Glomerular visceral epithelial cell (primary cell): Measurements from ENCODE around the gene PAPSS2.
"Not testable (repeated sequence)": the region's sequence is repeated elsewhere in the genome, so short reads cannot be mapped to it uniquely, and the experiment has no call there.

ENCODE experiments used
- DNase-seq: peaks from one replicate; pipeline ENCODE4 v3.0.0-alpha.2; 2016; ENCODE audit errors: extremely low spot score

The PAPSS2 gene

GRCh38 chr10:87705339-87705738 lies 45.7 kb downstream of the PAPSS2 start:
- DNase-seq: no peak

- no peak for DNase-seq
Measured at GRCh38 chr10:87706731-87707130, 47.1 kb downstream of the PAPSS2 start.

GRCh38 chr10:87707254-87707653 lies 47.6 kb downstream of the PAPSS2 start:
- no peak for DNase-seq

GRCh38 chr10:87712913-87713616 lies 53.4 kb downstream of the PAPSS2 start:
- no peak for DNase-seq

GRCh38 chr10:87713707-87714106 lies 54.0 kb downstream of the PAPSS2 start:
- DNase-seq: no peak

- no peak for DNase-seq
Measured at GRCh38 chr10:87715552-87716347, 56.1 kb downstream of the PAPSS2 start.

- no peak for DNase-seq
Measured at GRCh38 chr10:87716348-87716670, 56.6 kb downstream of the PAPSS2 start.

GRCh38 chr10:87720665-87721064 lies 61.0 kb downstream of the PAPSS2 start:
- no peak for DNase-seq

- no peak for DNase-seq
Measured at GRCh38 chr10:87721781-87722180, 62.1 kb downstream of the PAPSS2 start.

GRCh38 chr10:87722716-87723115 lies 63.0 kb downstream of the PAPSS2 start:
- no peak for DNase-seq

- DNase-seq: no peak
Measured at GRCh38 chr10:87723500-87723899, 63.8 kb downstream of the PAPSS2 start.

GRCh38 chr10:87724789-87725188 lies 65.1 kb downstream of the PAPSS2 start:
- DNase-seq: no peak

GRCh38 chr10:87729940-87730339 lies 70.3 kb downstream of the PAPSS2 start:
- no peak for DNase-seq

GRCh38 chr10:87733081-87733480 lies 73.4 kb downstream of the PAPSS2 start:
- DNase-seq: no peak

GRCh38 chr10:87734987-87735827 lies 75.5 kb downstream of the PAPSS2 start:
- DNase-seq: peak; percentile 51

GRCh38 chr10:87738253-87738652 lies 78.6 kb downstream of the PAPSS2 start:
- not testable (repeated sequence) for DNase-seq

- no peak for DNase-seq
Measured at GRCh38 chr10:87739703-87740102, 80.0 kb downstream of the PAPSS2 start.

- no peak for DNase-seq
Measured at GRCh38 chr10:87740254-87740655, 80.6 kb downstream of the PAPSS2 start.

- DNase-seq: not testable (repeated sequence)
Measured at GRCh38 chr10:87742992-87743610, 83.4 kb downstream of the PAPSS2 start.

GRCh38 chr10:87744606-87745005 lies 84.9 kb downstream of the PAPSS2 start:
- no peak for DNase-seq

- no peak for DNase-seq
Measured at GRCh38 chr10:87746911-87747310, 87.2 kb downstream of the PAPSS2 start.

- not testable (repeated sequence) for DNase-seq
Measured at GRCh38 chr10:87748244-87748643, 88.6 kb downstream of the PAPSS2 start.
